Activated CD4-positive, alpha-beta T cell treated with anti-CD3 and anti-CD28 coated beads for 48 hours (primary cell): ENCODE data around the gene RPA1.
A peak's percentile ranks its signal among the peaks of the same experiment; 100 is the strongest.
"Not testable (repeated sequence)": the region's sequence is repeated elsewhere in the genome, so short reads cannot be mapped to it uniquely, and the experiment has no call there.

Experiments used
- DNase-seq: peaks from one replicate; pipeline ENCODE4 v3.0.0-alpha.2; 2020

RPA1 gene

DNA sequence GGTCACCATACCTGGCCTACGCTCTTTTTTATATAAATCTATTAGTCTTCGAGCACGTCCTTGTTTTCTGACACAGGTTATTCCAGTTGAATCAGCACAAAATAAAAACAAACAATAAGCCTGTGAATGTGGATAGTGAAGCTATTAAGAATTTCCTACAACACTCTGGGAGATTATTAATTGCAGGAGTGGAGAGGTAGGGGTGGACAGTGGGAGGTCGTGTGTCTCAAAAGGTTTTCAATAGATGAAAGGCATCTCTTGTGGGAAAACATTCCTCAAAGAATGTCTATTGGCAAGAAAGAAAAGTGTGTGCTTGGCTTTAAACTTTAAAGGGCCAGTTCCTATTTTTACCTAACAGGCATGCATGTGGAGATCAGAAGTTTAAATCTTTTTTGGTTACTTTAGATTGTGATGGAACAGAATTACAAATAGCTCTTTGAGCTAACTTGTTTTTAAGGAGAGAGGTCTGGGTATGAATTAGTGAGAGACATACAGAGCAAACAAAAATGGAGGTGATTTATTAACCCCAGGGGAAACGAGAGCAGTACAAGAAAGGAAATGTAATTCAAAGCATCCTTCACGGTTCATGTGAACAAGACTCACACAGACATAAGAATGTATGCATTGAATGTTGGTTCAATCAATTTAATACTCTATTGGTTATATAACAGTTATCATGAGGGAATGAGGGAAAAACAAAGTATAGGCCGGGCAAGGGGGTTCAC lies 9.1 kb upstream of the RPA1 start:
- no peak for DNase-seq

DNA sequence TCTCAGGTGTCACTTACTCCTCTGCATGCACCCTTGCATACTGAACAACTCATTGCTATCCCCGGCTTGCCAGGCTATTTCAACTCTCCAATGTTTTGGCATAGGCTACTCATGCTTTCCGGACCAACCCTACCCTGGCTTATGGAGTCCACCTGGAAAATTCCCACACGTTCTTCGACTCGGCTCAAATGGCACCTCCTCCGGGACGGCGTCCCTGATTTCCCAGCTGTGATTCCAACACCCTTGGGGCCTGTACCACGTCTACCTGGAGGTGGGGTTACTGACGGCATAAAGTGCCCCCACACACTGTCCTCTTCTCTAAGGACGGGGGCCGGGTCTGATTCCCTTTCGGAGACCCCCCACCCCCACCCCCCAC lies 601 bp upstream of the RPA1 start:
- DNase-seq, result peak; percentile 16

DNA sequence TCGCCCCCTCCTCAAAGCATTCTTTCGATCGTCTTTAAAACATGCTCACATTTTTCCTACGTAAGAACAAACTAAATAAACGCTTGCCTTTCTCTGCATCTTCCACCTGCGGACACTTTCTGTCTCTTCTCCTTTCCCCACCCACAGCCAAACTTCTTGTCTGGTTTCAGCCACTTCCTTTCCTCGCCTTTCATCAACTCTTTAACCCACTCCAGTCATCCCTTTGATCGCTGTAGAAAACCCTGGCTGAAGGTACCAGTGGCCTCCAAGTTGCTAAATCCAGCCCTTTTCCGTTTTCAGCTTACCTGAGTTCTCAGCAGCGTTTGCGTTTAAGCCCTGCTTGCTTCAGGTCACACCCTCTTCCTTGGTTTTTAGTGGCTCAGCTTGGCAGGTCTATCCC lies 483 bp downstream of the RPA1 start:
- peak; percentile 24 for DNase-seq

DNA sequence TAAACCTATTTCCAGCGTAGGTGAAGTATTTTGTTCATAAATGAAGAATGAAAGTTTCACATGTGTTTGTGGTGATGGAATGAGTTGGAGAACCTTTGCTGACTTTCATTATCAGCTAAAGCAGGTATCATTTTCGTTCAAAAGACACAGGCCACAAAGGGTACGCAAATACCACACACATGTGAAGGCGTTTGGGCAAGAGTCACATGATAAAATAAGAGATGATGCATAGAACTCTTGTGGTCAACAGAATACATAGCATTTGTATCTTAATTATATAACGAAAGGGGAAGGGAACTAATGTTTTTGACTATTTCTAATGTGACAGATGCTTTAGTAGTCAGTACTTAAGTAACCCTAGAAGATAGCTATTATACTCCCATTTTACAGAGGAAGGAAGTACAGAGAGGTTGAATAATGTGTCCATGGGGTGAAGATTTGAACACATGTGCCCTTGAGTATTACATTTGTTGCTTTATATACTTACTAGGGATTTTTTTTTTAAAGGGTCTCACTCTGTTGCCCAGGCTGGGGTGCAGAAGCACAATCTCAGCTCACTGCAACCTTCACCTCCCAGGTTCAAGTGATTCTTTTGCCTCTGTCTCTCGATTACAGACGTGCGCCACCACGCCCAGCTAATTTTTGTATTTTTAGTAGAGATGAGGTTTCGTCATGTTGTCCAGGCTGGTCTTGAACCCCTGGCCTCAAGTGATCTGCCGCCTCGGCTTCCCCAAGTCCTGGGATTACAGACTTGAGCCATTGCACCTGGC lies 4.8 kb downstream of the RPA1 start:
- peak; percentile 53 for DNase-seq

DNA sequence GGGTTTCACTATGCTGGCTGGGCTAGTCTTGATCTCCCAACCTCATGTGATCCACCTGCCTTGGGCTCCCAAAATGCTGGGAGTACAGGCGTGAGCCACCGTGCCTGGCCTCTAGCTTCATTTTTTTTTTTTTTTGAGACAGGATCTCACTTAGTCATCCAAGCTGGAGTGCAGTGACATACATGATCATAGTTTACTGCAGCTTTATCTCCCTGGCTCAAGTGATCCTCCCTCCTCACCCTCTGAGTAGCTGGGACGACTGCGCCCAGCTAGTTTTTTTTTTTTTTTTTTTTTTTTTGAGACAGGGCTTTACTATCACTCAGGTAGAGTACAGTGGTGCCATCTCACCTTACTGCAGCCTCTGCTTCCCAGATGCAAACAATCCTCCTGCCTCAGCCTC lies 9.7 kb downstream of the RPA1 start:
- DNase-seq, result no peak

DNA sequence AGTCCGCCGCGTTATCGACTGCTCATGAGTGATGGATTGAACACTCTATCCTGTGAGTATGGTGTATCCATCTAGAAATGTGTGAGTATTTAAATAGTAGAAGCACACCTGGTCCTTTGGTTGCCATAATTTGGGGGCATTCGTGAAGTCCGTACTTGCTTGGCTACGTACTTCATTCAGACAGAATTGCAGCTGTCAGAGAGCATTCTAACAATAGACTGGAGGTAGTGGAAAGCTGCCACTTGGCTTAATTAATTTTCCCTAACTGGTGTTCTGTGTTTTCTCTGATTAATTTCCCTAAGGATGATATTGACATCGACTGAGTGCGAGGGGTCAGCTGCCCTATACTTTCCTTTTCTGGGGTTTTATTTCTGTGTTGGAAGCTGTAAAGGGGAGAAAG lies 14.1 kb downstream of the RPA1 start:
- no peak for DNase-seq

DNA sequence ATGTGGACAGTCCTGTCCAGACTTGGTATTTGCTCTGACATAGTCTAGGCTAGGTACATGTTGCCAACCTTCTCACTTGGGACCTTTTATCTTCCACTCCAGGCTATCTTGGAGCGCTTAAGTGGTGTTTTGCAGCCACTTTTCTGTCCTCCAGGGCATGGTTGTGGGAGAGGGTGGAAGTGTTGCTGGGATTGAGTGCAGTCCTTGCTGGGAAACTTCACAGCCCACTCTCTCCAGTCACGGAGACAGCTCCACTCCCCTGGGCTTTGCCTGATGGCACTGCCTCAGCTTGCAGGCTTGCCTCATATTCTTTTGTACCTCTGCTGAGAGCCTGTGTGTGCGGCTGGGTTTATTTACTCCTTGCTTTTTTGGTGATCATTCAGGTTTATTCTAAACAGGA lies 17.4 kb downstream of the RPA1 start:
- no peak for DNase-seq

DNA sequence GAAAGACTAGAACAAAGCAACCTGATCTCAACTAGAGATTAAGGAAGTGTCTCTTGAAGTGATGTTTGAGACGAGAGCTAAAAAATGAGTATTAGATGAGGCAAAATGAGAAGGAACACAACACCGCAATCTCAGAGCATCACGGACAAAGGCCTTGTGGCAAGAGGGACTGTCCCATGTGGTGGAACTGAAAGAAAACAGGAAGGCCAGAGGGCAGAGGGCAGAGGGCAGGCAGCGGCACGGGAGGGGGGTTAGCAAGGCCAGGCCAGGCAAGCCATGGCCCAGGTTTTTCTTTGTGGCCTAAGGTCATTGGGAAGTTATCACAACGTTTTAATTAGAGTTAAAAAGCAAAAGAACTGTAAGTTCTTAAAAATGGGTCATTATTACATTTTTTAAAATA lies 22.5 kb downstream of the RPA1 start:
- DNase-seq, result no peak

DNA sequence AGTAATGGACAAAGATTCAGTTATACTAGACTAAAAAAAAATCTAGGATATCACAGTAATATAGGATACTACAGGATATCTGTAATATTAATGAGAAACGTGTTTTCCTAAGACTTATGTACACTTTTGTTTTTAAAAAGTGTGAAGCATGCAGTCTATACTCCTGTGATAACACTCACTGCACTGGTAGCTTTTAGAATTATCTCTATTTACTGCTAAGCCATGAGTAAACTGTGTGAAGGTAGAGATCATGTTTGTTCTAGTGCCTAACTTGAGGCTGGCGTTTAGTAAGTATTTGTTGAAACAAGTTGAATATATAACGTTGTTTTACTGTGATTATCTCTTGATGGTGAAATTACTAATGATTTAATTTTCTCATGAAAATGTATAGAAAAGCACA lies 23.9 kb downstream of the RPA1 start:
- DNase-seq, result no peak

DNA sequence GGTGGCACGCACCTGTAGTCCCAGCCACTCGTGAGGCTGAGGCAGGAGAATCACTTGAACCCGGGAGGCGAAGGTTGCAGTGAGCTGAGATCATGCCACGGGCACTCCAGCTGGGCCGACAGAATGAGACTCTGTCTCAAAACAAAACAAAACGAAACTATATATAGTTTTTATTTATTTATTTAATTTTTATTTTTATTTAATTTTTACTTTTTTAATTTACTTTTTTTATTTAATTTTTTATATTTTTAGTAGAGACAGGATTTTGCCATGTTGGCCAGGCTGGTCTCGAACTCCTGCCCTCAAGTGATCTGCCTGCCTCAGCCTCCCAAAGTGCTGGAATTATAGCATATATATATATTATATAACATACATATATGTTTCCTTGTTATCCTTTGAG lies 26.7 kb downstream of the RPA1 start:
- DNase-seq, result not testable (repeated sequence)

DNA sequence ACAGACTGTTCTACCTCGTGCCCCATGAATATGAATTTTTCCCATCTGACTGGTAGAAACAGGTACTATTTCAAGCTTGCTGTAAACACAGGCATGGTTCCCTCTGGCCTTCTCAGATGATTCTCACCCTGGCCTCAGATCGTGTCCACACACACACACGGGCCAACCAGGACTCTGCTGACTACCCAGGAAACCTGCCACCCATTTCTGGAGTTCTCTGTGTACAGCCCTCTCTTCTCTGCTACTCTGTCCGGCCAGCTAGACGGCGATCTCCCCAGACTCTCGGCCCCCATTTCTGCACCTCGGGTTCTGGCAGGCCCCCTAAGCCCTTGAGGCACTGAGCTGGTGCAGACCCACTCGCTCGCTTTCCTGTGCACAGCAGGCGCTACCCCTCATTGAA lies 31.2 kb downstream of the RPA1 start:
- DNase-seq, result no peak

DNA sequence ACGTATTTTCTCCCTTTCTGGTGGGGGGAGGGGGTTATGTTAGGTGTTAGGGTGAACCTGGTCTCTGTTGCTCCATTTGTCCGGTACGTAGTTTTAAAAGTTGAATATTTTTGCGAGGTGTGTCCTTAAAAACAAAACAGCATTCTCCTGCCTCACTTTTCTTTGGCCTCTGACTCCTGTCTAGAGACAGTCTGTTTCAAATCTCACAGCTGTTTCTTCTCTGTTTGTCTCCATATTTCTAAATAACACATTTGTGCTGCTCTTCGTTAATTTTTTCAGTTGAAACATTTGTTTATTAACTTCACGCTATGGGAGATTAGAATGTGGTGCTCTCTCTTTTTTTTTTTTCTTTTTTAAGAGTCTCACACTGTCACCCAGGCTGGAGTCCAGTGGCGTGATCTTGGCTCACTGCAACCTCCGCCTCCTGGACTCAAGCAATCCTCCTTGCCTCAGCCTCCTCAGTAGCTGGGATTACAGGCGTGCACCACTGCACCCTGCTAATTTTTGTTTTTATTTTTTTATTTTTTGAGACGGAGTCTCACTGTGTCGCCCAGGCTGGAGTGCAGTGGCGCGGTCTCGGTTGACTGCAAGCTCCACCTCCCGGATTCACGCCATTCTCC lies 31.7 kb downstream of the RPA1 start:
- DNase-seq, result no peak

DNA sequence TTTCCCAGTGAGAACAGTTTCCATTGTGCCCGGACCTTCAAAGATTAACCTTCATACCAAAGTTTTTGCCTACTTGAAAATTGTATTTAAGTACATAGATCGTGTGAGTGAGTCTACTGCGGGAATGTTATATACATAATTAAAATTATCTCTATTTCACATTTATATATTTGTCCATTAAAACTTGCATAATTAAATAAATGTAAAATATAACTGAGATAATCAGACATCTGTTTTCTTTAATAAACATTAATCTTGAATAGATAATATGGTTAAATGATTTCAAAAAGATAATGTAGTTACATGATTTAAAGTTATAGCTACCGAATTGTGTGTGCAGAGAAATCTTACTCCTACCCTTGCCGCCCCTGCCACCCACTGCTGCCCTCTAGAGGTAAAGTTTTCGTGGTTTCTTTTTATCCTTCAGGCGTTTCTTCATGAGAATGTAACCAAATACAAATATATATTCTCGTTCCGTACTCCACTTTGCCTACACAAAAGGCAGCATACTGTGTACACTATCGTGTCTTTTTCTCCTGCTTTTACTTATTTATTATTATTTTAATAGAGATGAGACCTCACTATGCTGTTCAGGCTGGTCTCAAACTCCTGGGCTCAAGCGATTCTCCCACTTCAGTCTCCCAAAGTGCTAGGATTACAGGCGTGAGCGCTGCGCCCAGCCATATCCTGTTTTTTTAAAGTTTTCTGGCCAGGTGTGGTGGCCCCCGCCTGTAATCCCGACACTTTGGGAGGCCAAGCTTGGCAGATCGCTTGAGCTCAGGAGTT lies 35.6 kb downstream of the RPA1 start:
- peak; percentile 62 for DNase-seq

DNA sequence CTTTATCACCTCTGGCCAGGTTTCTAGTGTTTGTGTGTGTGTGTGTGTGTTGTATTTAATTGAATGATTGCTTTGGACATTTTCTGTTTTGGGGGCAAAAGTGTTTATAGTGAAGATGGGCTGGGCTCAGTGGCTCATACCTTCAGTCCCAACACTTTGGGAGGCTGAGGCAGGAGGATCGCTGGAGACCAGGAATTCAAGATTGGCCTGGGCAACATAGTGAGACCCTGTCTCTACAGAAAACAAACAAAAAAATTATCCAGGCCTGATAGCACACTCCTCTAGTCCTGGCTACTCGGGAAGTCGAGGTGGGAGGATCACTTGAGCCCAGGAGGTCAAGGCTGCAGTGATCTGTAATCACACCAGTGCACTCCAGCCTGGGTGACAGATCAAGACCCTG lies 37.5 kb downstream of the RPA1 start:
- no peak for DNase-seq

DNA sequence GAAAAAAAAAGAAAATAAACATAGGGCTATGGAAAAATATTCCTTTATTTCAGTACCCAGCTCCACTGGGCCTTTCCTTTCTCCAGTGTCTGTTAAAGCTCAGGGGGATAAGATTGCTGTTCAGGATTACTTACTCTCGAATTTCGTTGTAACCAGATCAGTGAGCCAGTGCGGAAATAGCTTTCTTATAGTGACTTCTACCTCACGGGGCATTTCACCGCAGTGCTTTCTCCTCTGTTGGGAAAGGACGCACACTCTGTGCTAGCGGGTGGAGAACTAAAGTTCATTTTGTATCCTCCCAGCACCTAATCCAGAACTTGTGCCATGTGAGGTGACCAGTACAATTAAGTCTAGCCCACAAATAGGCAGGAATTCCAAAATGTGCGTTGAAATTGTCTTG lies 38.3 kb downstream of the RPA1 start:
- DNase-seq, result no peak

DNA sequence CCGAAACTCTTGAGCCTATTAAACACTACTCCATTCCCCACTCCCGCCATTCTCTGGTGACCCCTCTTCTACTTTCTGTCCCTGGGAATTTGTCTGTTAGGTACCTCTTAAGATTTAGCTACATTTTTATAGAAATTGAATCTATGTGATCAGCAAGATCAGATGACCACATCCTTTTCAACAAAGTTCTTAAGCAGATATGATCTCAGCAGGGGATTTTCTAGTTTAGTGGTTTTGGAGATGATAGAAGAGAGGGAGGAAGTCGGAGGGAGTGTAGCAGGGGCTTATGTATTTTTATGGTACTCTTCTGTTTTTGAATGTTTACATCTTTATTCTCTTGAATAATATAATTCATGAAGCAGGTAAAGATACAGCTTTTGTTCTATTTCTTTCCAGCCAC lies 40.8 kb downstream of the RPA1 start:
- no peak for DNase-seq

DNA sequence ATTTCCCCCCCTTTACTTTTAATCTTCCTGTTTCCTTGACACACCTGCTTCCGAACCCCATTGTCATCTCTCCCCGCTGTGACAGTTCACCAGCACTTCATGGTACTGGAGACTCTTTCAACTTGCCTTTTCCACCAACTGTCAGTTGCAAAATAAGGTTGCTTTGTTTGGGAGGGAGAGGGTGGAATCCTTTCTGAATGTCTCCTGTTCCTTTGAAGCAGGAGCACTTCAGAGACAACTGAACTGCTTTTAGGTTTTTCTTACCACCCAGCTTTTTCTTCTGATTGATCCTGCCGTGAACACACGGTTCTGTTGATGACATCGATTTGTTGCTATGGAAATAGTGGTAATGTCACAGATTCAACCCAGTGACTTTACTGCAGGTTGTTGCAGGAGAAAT lies 42.0 kb downstream of the RPA1 start:
- no peak for DNase-seq

DNA sequence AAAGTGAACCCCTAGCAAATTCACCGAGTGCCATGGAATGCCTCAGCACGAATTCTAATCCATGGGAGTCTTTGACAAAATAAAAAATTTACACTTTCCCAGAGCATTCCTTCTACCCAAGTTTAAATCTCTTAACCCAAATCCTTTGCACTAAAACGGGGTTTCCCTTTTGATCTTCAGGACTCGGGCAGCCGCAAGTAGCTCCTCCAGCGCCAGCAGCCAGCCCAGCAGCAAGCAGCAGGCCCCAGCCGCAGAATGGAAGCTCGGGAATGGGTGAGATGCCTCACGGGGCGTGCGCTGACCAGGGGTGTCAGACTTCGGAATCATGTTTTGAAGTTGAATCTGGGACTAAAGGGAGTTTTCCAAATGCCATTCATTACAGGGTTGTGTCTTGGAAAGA lies 42.4 kb downstream of the RPA1 start:
- DNase-seq, result no peak

DNA sequence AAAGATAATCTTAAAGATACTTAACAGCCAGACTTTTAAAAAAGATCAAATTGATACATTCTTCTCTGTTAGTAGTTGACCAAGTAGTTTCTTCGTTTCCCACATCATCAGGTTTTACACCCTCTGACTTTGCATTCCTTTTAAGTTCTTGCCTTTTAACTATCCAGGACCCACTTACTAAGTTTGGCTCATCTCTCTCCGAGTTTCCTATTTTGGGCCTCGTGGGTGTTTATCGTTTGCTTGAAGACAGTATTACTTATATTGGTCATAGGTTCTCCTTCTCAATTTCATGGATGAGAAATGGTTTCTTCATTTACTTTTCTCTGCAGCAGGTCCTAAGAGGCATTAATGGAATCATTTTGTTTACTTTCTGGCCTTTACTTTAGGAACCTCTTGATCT lies 43.2 kb downstream of the RPA1 start:
- DNase-seq, result peak; percentile 30

DNA sequence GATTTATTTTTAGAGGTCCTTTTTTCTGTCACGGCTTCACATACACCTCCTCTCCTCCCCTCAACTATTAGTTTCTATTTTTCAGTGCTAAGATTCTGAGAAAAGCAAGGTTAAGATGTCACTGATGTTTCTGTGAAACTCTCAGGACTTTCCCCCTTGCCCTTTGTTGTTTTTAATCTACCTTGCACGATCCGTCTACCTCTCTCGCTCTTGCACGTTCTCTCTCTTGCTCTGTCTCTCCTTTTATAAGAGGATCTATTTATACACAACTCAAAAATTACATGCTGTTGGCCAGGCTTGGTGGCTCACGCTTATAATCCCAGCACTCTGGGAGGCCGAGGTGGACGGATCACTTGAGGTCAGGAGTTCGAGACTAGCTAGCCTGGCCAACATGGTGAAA lies 43.6 kb downstream of the RPA1 start:
- no peak for DNase-seq

DNA sequence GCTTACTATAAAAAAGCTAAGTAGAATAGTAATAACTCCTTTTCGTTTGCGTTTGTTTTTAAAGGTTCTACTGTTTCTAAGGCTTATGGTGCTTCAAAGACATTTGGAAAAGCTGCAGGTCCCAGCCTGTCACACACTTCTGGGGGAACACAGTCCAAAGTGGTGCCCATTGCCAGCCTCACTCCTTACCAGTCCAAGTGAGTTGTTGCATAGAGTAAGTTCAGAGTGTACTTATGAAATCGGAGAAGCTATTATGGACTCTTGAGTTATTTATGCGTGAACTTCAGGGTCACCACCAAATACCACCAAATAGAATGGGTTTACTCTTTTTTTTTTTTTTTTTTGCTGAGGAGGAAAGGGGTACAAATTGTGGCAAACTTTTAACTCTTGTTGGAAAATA lies 45.8 kb downstream of the RPA1 start:
- DNase-seq, result no peak

DNA sequence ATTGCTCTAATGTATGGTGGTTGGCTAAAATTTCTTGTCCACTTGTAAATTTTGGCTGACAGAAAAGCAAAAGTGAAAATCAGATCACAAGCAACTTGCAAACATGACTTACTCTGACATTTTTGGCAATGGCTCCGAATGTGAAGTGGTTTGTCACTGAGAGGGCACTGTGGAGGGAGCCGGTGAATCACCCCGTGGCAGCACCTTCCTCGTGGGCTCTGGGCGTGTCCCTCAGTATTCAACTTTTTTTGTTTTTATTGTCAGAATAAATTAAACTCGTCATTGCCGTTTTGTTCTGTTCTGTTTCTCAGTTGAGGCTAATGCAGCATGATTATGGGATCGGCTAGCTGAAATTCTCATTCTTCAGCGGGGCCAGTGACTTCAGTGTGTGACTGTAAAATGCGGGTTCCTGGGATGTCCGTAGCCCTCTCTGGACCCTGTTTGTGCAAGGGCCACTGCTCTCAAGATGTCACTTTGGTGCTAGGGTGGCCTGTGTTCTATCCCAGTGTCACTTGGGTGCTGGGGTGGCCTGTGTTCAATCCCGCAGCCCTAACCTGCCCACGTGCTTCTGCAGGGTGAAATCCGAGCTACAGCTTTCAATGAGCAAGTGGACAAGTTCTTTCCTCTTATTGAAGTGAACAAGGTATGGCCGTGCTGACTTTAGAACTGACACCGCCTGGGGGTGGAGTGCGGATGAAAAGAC lies 48.8 kb downstream of the RPA1 start:
- no peak for DNase-seq
